Measurements from ENCODE around the gene ENPP7. TPM values are rescaled to one million over a fixed set of nuclear protein-coding genes. Genes with fewer than 3 reads are reported as not detected.
"Not testable (repeated sequence)": the region's sequence is repeated elsewhere in the genome, so short reads cannot be mapped to it uniquely, and the experiment has no call there.

The ENPP7 gene
- total and polyA plus RNA-seq, 8 donors = 0.05 to 0.15 (median 0.12) TPM; not detected in 3

- Histone ChIP-seq H3K4me1 (no peaks in the 10 kb centered on the region), H3K36me3 (no peaks in the 10 kb centered on the region), H3K27ac (no peak overlapping the region), H3K27me3 (no peaks in the 10 kb centered on the region), H3K4me3 (no peak overlapping the region), H3K9me3 (no peaks in the 10 kb centered on the region)
- DNase-seq (no peak), FAIRE-seq (no peak), ATAC-seq (no peak)
- intact Hi-C loops (cut with DNase I) = no loop called here
- WGBS, 2 donors = 65 to 76% methylated on average over 3 of the region's 3 CpGs
- no peak for TF ChIP-seq CTCF (IDR thresholded peaks at IDR 0.05)
These were observed 35.0 kb downstream of the ENPP7 start for GRCh38 chr17:79765708-79766107.

GRCh38 chr17:79769570-79770506, 39.1 kb downstream of the ENPP7 start:
- ATAC-seq (no peak), FAIRE-seq (no peak), DNase-seq (peak in 1 of 6 donors; percentile 26)
- intact Hi-C loops (cut with DNase I) = no loop called here
- Histone ChIP-seq H3K27me3 (no peaks in the 10 kb centered on the region), H3K4me1 (peaks cover 0 to 6% (median 0%) of the 10 kb centered on the region in 3 donors), H3K4me3 (no peak overlapping the region), H3K27ac (no peak overlapping the region), H3K36me3 (no peaks in the 10 kb centered on the region), H3K9me3 (no peaks in the 10 kb centered on the region)
- 77 to 85% methylated on average over 28 of the region's 28 CpGs for WGBS, 2 donors
- no peak for TF ChIP-seq CTCF (IDR thresholded peaks at IDR 0.05)

GRCh38 chr17:79771276-79771675, 40.5 kb downstream of the ENPP7 start:
- Histone ChIP-seq H3K27me3 (peaks cover 0 to under 1% (median 0%) of the 10 kb centered on the region in 4 donors), H3K4me3 (no peak overlapping the region), H3K27ac (no peak overlapping the region), H3K36me3 (no peaks in the 10 kb centered on the region), H3K9me3 (no peaks in the 10 kb centered on the region), H3K4me1 (peaks cover 0 to 6% (median 0%) of the 10 kb centered on the region in 3 donors)
- no peak for DNase-seq
- WGBS, 2 donors = 71 to 81% methylated on average over 6 of the region's 6 CpGs
- TF ChIP-seq CTCF (IDR thresholded peaks at IDR 0.05) = no peak
- no peak for FAIRE-seq
- intact Hi-C loops (cut with DNase I) = no loop called here
- ATAC-seq = no peak

GRCh38 chr17:79772726-79773125, 42.0 kb downstream of the ENPP7 start:
- H3K9me3 ChIP-seq; H3K36me3 ChIP-seq; H3K4me3 ChIP-seq; intact Hi-C loops (cut with DNase I); H3K27me3 ChIP-seq; FAIRE-seq; ATAC-seq; H3K27ac ChIP-seq: not testable (repeated sequence)
- WGBS, 2 donors = 57 to 69% methylated on average over 9 of the region's 9 CpGs
- H3K4me1 ChIP-seq = peaks cover 0 to 16% (median 9%) of the 10 kb centered on the region in 3 donors
- DNase-seq = peak in 1 of 6 donors; percentile 26

GRCh38 chr17:79774561-79774975, 43.8 kb downstream of the ENPP7 start:
- no peak for TF ChIP-seq CTCF (IDR thresholded peaks at IDR 0.05)
- peak in 1 of 6 donors; percentile 51 for DNase-seq
- peaks cover 0 to 7% (median 2%) of the 10 kb centered on the region in 4 donors for H3K27me3 ChIP-seq
- WGBS, 2 donors = 38 to 40% methylated on average over 8 of the region's 8 CpGs
- H3K4me3 ChIP-seq = no peak overlapping the region
- H3K36me3 ChIP-seq = no peaks in the 10 kb centered on the region
- no peaks in the 10 kb centered on the region for H3K9me3 ChIP-seq
- FAIRE-seq = no peak
- H3K4me1 ChIP-seq = peaks cover 0 to 16% (median 9%) of the 10 kb centered on the region in 3 donors
- ATAC-seq = no peak
- intact Hi-C loops (cut with DNase I) = no loop called here
- H3K27ac ChIP-seq = peak overlapping the region; percentile 9 to 47 (median 32)

Measured in pancreas (tissue), 10 donors.